Measurements from ENCODE around the gene AOC2.
"Not testable (repeated sequence)": the region's sequence is repeated elsewhere in the genome, so short reads cannot be mapped to it uniquely, and the experiment has no call there.

AOC2 gene

GRCh38 chr17:42877037-42877436, 32.7 kb downstream of the AOC2 start:
- TF ChIP-seq POLR2A (IDR thresholded peaks at IDR 0.05; ENCODE audit: low read length) (no peak), GATA1 (IDR thresholded peaks at IDR 0.05; ENCODE audit: low read depth, low read length) (no peak)
- DNase-seq: no peak

GRCh38 chr17:42878123-42878880, 33.9 kb downstream of the AOC2 start:
- TF ChIP-seq POLR2A (IDR thresholded peaks at IDR 0.05; ENCODE audit: low read length): no peak
- TF ChIP-seq GATA1 (IDR thresholded peaks at IDR 0.05; ENCODE audit: low read depth, low read length): no peak
- no peak for DNase-seq

- no peak for DNase-seq
- TF ChIP-seq POLR2A (IDR thresholded peaks at IDR 0.05; ENCODE audit: low read length) (no peak), GATA1 (IDR thresholded peaks at IDR 0.05; ENCODE audit: low read depth, low read length) (no peak)
Measured at GRCh38 chr17:42878924-42879595, 34.7 kb downstream of the AOC2 start.

DNA sequence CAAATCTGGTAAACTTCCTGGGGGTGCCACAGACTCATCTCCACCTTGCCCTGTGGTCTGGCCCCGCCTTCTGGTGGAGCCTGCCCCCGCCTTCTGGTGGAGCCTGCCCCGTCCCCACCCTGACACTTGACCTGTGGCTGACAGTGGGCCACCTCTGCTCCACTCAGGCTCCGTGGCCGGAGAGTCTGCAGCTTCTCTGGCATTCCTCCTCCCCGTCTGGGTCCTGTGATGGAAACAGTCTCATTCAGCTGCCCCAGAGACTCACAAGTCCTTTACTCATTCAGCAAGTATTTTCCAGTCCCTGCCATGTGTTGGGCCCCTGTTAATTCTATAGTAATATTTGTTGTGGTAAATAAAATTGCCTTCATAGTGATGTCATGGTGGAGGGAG, 35.2 kb downstream of the AOC2 start:
- DNase-seq: no peak
- TF ChIP-seq GATA1 (IDR thresholded peaks at IDR 0.05; ENCODE audit: low read depth, low read length): no peak
- TF ChIP-seq POLR2A (IDR thresholded peaks at IDR 0.05; ENCODE audit: low read length): no peak

- TF ChIP-seq GATA1 (IDR thresholded peaks at IDR 0.05; ENCODE audit: low read depth, low read length) (no peak), POLR2A (IDR thresholded peaks at IDR 0.05; ENCODE audit: low read length) (no peak)
- no peak for DNase-seq
Measured at GRCh38 chr17:42880776-42881310, 36.5 kb downstream of the AOC2 start.

DNA sequence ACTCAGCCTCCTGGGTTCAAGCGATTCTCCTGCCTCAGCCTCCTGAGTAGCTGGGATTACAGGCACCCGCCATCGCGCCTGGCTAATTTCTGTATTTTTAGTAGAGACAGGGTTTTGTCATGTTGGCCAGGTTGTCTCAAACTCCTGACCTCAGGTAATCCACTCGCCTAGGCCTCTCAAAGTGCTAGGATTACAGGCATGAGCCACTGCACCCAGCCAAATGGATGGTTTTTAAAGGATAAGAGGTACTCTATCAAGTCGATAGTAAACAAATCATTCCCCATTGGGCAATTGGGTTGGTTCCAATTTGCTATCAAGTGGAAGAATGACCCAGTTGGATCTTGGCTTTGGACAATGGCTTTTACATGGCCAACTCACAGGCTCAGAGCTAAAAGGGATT, 37.3 kb downstream of the AOC2 start:
- not testable (repeated sequence) for DNase-seq

DNA sequence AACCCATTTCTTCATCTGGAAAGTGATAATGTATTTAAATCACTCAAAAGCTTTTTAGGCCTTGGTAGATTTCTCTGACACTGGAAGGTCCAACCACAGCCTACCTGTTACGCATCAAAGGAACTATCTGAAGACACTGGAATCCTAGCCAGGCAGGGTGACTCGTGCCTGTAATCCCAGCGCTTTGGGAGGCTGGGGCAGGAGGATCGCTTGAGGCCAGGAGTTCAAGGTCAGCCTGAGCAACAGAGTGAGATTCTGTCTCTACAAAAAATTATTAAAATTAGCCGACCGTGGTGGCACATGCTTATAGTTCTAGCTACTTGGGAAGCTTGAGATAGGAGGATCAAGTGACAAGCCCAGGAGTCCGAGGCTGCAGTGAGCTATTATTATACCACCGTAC, 37.8 kb downstream of the AOC2 start:
- TF ChIP-seq GATA1 (IDR thresholded peaks at IDR 0.05; ENCODE audit: low read depth, low read length): no peak
- no peak for TF ChIP-seq POLR2A (IDR thresholded peaks at IDR 0.05; ENCODE audit: low read length)

DNA sequence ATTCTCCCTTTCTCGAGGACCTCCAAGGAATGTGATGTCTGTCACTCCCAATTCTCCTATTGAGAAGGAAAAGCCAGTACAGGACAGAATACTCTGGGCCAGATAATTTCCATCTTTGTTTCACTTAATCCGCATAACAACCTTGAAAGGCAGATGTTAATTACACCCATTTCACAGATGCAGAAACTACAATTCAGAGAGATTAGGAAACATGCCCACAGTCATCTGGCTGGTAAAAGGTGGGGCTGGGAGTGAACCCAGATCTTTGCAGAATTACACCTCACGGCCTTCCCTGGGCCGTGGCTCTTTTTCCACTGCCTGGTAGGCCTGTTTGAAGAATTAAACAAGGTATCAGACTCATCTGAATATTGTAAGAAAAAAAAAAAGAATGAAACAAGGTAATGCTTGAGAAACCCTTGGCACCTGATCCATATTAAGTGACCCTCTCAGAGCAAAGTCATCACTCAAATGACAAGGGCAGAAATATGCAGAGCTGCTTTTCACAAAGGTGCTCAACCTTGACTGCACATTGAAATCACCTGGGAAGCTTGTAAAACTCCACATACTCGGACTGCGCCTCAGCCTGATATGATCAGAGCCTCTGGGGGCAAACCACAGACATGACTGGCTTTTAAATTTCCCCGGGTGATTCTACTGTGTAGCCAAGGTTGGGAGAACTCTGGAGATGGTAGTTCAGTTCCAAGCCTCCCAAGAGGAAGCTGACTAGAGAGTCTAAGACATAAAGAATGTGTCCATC, 39.6 kb downstream of the AOC2 start:
- DNase-seq: no peak
- TF ChIP-seq POLR2A (IDR thresholded peaks at IDR 0.05; ENCODE audit: low read length) (no peak), GATA1 (IDR thresholded peaks at IDR 0.05; ENCODE audit: low read depth, low read length) (no peak)

More for the DNA sequence above, 37.8 kb downstream of the AOC2 start:
- DNase-seq: no peak

DNA sequence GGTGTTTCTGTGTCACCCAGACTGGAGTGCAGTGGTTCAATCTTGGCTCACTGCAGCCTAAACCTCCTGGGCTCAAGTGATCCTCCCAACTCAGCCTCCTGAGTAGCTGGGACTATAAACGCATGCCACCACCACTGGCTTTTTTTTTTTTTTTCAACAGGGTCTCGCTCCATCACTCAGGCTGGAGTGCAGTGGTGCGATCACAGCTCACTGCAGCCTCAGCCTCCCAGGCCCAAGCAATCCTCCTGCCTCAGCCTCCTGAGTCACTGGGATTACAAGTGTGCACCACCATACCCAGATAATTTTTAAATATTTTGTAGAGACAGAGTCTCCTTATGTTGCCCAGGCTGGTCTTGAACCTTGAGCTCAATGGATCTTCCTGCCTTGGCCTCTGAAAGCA, 41.4 kb downstream of the AOC2 start:
- DNase-seq: not testable (repeated sequence)

- no peak for DNase-seq
- TF ChIP-seq GATA1 (IDR thresholded peaks at IDR 0.05; ENCODE audit: low read depth, low read length) (no peak), POLR2A (IDR thresholded peaks at IDR 0.05; ENCODE audit: low read length) (no peak)
Measured at GRCh38 chr17:42886283-42887176, 42.1 kb downstream of the AOC2 start.

DNA sequence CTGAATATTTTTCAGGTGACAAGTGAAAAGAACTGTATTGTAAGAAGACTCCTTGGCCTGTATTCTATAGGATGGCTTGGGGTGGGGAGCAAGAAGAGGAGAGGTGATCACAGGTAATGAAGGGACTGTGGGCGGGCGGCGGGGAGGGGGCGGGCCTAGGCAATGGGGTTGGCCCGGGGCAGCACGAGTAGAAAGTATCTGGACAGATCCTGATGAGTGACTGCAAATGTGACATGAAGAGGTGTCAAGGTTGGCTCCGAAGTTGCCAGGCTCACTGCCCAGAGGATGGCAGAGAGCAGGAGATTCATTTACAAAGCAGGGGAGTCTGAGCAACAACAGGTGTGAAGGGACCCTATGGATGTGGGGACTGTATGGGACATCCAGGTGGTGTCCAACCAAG, 45.4 kb downstream of the AOC2 start:
- no peak for TF ChIP-seq GATA1 (IDR thresholded peaks at IDR 0.05; ENCODE audit: low read depth, low read length)
- TF ChIP-seq POLR2A (IDR thresholded peaks at IDR 0.05; ENCODE audit: low read length): no peak
- DNase-seq: no peak

- TF ChIP-seq POLR2A (IDR thresholded peaks at IDR 0.05; ENCODE audit: low read length): no peak
- no peak for TF ChIP-seq GATA1 (IDR thresholded peaks at IDR 0.05; ENCODE audit: low read depth, low read length)
- no peak for DNase-seq
Measured at GRCh38 chr17:42891539-42892152, 47.3 kb downstream of the AOC2 start.

DNA sequence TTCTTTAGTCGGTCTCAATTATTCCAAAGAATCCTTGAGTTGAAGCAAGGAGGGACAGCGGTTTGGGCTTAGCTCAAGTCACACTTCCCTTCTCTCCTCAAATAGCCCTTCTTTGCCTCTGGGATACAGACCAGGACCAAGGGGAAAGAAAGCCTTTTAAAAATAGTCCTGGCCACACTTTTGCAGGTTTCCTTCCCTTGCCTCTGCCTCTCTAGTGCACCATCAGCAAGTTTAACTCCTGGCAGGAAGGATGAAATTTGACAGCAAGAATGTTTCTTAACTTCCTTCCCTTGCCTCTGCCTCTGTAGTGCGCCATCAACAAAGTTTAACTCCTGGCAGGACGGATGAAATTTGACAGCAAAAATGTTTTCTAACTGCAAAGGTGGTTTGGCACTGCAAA, 49.0 kb downstream of the AOC2 start:
- no peak for TF ChIP-seq POLR2A (IDR thresholded peaks at IDR 0.05; ENCODE audit: low read length)
- no peak for DNase-seq

Data from erythroblast (primary cell).